MM.1S (cell line): Measurements from ENCODE around the gene TBC1D14.

ENCODE experiments used
- DNase-seq: peaks from one replicate; pipeline ENCODE4 v3.0.0-alpha.2; 2015
- H2AFZ ChIP-seq: fragments of 300-600 bp; sonication (generic); 2 replicates; pipeline ENCODE4 v1.6.0; 2016; ENCODE audit warnings: antibody characterized with exemption, low read length
- H3F3A ChIP-seq: fragments of 300-600 bp; sonication (generic); 2 replicates; pipeline ENCODE4 v1.6.1; 2016; ENCODE audit warnings: mild to moderate bottlenecking, antibody characterized with exemption, low read length, moderate library complexity, mixed read lengths; ENCODE audit not compliant: insufficient read depth
- H3K27ac ChIP-seq: fragments of 300-600 bp; sonication (generic); 2 replicates; pipeline ENCODE4 v1.5.1; 2016; ENCODE audit warnings: mild to moderate bottlenecking, low read length
- H3K27me3 ChIP-seq: fragments of 300-600 bp; sonication (generic); replicated peaks from 2 replicates; pipeline ENCODE4 v1.6.0; 2016; ENCODE audit warnings: low read length; ENCODE audit not compliant: insufficient read depth
- H3K36me3 ChIP-seq: fragments of 300-600 bp; sonication (generic); replicated peaks from 2 replicates; pipeline ENCODE4 v1.6.1; 2016; ENCODE audit warnings: mild to moderate bottlenecking, low read length, mixed read lengths; ENCODE audit not compliant: insufficient read depth
- H3K4me1 ChIP-seq: fragments of 300-600 bp; sonication (generic); 2 replicates; pipeline ENCODE4 v1.6.1; 2016; ENCODE audit warnings: low read length, mixed read lengths
- H3K4me2 ChIP-seq: fragments of 300-600 bp; sonication (generic); 2 replicates; pipeline ENCODE4 v1.6.0; 2016; ENCODE audit warnings: low read depth, low read length
- H3K4me3 ChIP-seq: fragments of 300-600 bp; sonication (generic); 2 replicates; pipeline ENCODE4 v1.5.1; 2016; ENCODE audit warnings: low read length, mixed read lengths
- H3K79me2 ChIP-seq: fragments of 300-600 bp; sonication (generic); 2 replicates; pipeline ENCODE4 v1.6.1; 2016; ENCODE audit warnings: mixed run types, low read length, mixed read lengths
- H3K9ac ChIP-seq: fragments of 300-600 bp; sonication (generic); 2 replicates; pipeline ENCODE4 v1.6.1; 2016; ENCODE audit warnings: low read length, mixed read lengths
- H3K9me2 ChIP-seq: fragments of 300-600 bp; sonication (generic); replicated peaks from 2 replicates; pipeline ENCODE4 v1.6.1; 2016; ENCODE audit warnings: mild to moderate bottlenecking, low read length, mixed read lengths; ENCODE audit not compliant: insufficient read depth
- H3K9me3 ChIP-seq: fragments of 300-600 bp; sonication (generic); replicated peaks from 2 replicates; pipeline ENCODE4 v1.6.1; 2016; ENCODE audit warnings: mild to moderate bottlenecking, low read length, mixed read lengths; ENCODE audit not compliant: insufficient read depth
- H4K20me1 ChIP-seq: fragments of 300-600 bp; sonication (generic); 2 replicates; pipeline ENCODE4 v1.6.1; 2016; ENCODE audit warnings: mild to moderate bottlenecking, low read length, moderate library complexity, mixed read lengths; ENCODE audit not compliant: insufficient read depth
- EZH2 ChIP-seq: fragments of 300-600 bp; sonication (generic); optimal IDR thresholded peaks from 2 replicates; pipeline ENCODE3; 2017; ENCODE audit warnings: low read depth, mild to moderate bottlenecking, antibody characterized with exemption, low read length, mixed read lengths
- EZH2phosphoT487 ChIP-seq: fragments of 300-600 bp; sonication (generic); IDR thresholded peaks from 2 replicates; pipeline ENCODE4 v1.6.1; 2018; ENCODE audit warnings: antibody characterized with exemption, low read length
- TF ChIP-seq, protein P1 (sequence below): fragments of 300-600 bp; sonication (generic); IDR thresholded peaks from 2 replicates; pipeline ENCODE4 v1.5.1; 2016; ENCODE audit warnings: antibody characterized with exemption, low read length, mixed read lengths

Gene TBC1D14

DNA sequence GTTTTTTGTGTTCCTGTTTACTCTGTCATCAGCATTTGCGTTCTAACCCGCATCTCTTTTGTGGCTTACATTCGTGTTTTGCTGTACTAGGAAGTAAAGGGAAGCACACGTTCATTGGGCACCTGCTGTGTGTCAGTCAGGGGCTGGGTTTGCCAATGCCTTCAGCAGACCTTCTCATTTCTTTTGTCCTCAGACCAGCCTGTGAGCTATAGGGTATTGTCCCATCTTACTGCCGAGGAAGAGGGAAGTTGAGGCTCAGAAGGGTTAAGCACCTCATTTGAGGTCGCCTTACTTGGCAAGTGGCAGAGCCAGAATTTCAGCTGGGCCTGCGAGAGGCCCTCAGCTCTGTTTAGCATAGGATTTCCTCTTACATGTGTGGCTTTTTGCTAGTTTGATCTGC, 8.7 kb downstream of the TBC1D14 start:
- Histone ChIP-seq H3K9me2 (no peaks in the 10 kb centered on the region), H3K36me3 (no peaks in the 10 kb centered on the region), H3K27ac (no peak overlapping the region), H3K9me3 (no peaks in the 10 kb centered on the region), H3K4me1 (no peaks in the 10 kb centered on the region), H3K4me2 (no peak overlapping the region), H3F3A (no peaks in the 10 kb centered on the region), H4K20me1 (no peaks in the 10 kb centered on the region), H3K9ac (no peak overlapping the region), H3K27me3 (no peaks in the 10 kb centered on the region), H2AFZ (no peak overlapping the region), H3K4me3 (no peak overlapping the region), H3K79me2 (0 out of 2 replicates have a peak, but pooled peaks cover 3% of the 10 kb centered on the region)
- DNase-seq: no peak
- TF ChIP-seq, protein P1, sequence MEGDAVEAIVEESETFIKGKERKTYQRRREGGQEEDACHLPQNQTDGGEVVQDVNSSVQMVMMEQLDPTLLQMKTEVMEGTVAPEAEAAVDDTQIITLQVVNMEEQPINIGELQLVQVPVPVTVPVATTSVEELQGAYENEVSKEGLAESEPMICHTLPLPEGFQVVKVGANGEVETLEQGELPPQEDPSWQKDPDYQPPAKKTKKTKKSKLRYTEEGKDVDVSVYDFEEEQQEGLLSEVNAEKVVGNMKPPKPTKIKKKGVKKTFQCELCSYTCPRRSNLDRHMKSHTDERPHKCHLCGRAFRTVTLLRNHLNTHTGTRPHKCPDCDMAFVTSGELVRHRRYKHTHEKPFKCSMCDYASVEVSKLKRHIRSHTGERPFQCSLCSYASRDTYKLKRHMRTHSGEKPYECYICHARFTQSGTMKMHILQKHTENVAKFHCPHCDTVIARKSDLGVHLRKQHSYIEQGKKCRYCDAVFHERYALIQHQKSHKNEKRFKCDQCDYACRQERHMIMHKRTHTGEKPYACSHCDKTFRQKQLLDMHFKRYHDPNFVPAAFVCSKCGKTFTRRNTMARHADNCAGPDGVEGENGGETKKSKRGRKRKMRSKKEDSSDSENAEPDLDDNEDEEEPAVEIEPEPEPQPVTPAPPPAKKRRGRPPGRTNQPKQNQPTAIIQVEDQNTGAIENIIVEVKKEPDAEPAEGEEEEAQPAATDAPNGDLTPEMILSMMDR: no peak
- TF ChIP-seq EZH2: no peak
- TF ChIP-seq EZH2phosphoT487: no peak

DNA sequence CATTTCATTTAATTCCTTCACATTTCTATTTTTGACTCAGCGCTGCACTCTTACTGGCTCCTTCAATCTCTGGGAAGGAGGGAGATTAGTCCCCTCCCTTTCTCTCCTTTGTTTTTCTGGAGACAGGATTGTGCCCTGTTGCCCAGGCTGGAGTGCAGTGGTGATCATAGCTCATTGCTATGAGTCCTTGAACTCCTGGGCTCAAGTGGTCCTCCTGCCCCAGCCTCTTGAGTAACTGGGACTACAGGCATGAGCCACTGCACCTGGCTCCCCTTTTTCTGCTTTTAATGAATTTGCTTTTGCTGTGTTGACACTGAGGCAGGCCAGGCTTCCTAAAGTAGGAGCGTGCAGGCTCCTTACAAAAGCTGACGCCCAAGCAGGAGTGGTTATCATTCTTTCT, 10.5 kb downstream of the TBC1D14 start:
- no peaks in the 10 kb centered on the region for H3K9me3 ChIP-seq
- no peaks in the 10 kb centered on the region for H3F3A ChIP-seq
- H3K9ac ChIP-seq: no peak overlapping the region
- H2AFZ ChIP-seq: no peak overlapping the region
- no peak for DNase-seq
- H3K9me2 ChIP-seq: no peaks in the 10 kb centered on the region
- no peak overlapping the region for H3K4me3 ChIP-seq
- no peak for TF ChIP-seq EZH2
- TF ChIP-seq, protein P1: no peak
- no peak for TF ChIP-seq EZH2phosphoT487
- H3K27ac ChIP-seq: no peak overlapping the region
- no peaks in the 10 kb centered on the region for H3K27me3 ChIP-seq
- no peaks in the 10 kb centered on the region for H3K4me1 ChIP-seq
- H3K4me2 ChIP-seq: no peak overlapping the region
- no peaks in the 10 kb centered on the region for H3K36me3 ChIP-seq
- no peaks in the 10 kb centered on the region for H4K20me1 ChIP-seq
- 0 out of 2 replicates have a peak, but pooled peaks cover under 1% of the 10 kb centered on the region for H3K79me2 ChIP-seq

DNA sequence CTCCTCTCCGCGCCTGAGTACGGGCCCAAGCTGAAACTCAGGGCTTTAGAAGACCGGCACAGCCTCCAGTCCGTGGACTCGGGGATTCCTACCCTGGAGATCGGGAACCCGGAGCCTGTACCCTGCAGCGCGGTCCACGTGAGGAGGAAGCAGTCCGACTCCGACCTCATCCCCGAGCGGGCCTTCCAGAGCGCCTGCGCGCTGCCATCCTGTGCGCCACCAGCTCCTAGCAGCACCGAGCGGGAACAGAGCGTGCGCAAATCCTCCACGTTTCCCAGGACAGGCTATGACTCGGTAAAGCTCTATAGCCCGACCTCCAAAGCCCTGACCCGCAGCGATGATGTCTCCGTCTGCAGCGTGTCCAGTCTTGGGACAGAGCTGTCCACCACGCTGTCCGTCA, 13.9 kb downstream of the TBC1D14 start:
- 0 out of 2 replicates have a peak, but pooled peaks cover 8% of the 10 kb centered on the region for H3K79me2 ChIP-seq
- no peaks in the 10 kb centered on the region for H3K4me1 ChIP-seq
- no peak overlapping the region for H3K27ac ChIP-seq
- no peaks in the 10 kb centered on the region for H3K9me3 ChIP-seq
- H3K9ac ChIP-seq: no peak overlapping the region
- no peak overlapping the region for H3K4me3 ChIP-seq
- no peaks in the 10 kb centered on the region for H3K27me3 ChIP-seq
- H2AFZ ChIP-seq: no peak overlapping the region
- DNase-seq: no peak
- no peaks in the 10 kb centered on the region for H4K20me1 ChIP-seq
- H3K9me2 ChIP-seq: no peaks in the 10 kb centered on the region
- no peak overlapping the region for H3K4me2 ChIP-seq
- no peaks in the 10 kb centered on the region for H3F3A ChIP-seq
- TF ChIP-seq, protein P1: no peak
- TF ChIP-seq EZH2phosphoT487 (no peak), EZH2 (no peak)
- no peaks in the 10 kb centered on the region for H3K36me3 ChIP-seq
